K562 (cell line): Measurements from ENCODE around the gene FKBP2. TPM values are rescaled to one million over a fixed set of nuclear protein-coding genes. Genes with fewer than 3 reads are reported as not detected.

Source experiments
- CHD1 ChIP-seq: fragments of 200-600 bp; sonication (generic); IDR thresholded peaks from one replicate; pipeline ENCODE4 v1.6.1; 2012; ENCODE audit warnings: mild to moderate bottlenecking, moderate library complexity, low read length, inconsistent platforms
- DACH1 ChIP-seq: fragments of 450-650 bp; IDR thresholded peaks from 2 replicates; pipeline ENCODE4 v1.6.1; 2018; ENCODE audit not compliant: partially characterized antibody
- EHMT2 ChIP-seq: fragments of 450-650 bp; IDR thresholded peaks from 2 replicates; pipeline ENCODE4 v1.6.1; 2018; ENCODE audit warnings: antibody characterized with exemption
- FIP1L1 ChIP-seq: fragments of 200-400 bp; formaldehyde crosslinking; IDR thresholded peaks from 2 replicates; pipeline ENCODE4 v1.6.1; 2018; ENCODE audit warnings: mild to moderate bottlenecking, low read depth, low read length; ENCODE audit not compliant: poor library complexity, severe bottlenecking
- FOXK1 ChIP-seq: sonication (generic); formaldehyde crosslinking; IDR thresholded peaks from 2 replicates; pipeline ENCODE4 v1.8.0; 2022; ENCODE audit warnings: missing genetic modification reagents, mild to moderate bottlenecking, borderline replicate concordance
- GABPB2 ChIP-seq: fragments of 250-450 bp; sonication (Bioruptor Pico); conservative IDR thresholded peaks from 2 replicates; pipeline ENCODE4 v1.5.1; 2021; ENCODE audit warnings: mild to moderate bottlenecking
- HMG20A ChIP-seq: fragments of 450-650 bp; formaldehyde crosslinking; conservative IDR thresholded peaks from 2 replicates; pipeline ENCODE4 v1.4.0; 2020; ENCODE audit warnings: mild to moderate bottlenecking, mixed read lengths
- ILK ChIP-seq: fragments of 450-650 bp; IDR thresholded peaks from 2 replicates; pipeline ENCODE4 v1.6.1; 2016; ENCODE audit warnings: missing genetic modification characterization, low read depth, mild to moderate bottlenecking, missing compliant biosample characterization, moderate library complexity, borderline replicate concordance
- NR2F6 ChIP-seq: fragments of 450-650 bp; formaldehyde crosslinking; IDR thresholded peaks from 2 replicates; pipeline ENCODE4 v1.4.0; 2020; ENCODE audit warnings: mild to moderate bottlenecking
- POLR2A ChIP-seq: fragments of 450-650 bp; conservative IDR thresholded peaks from 2 replicates; pipeline ENCODE4 v1.6.1; 2016
- POLR2G ChIP-seq: fragments of 200-400 bp; formaldehyde crosslinking; IDR thresholded peaks from 2 replicates; pipeline ENCODE4 v1.6.1; 2017; ENCODE audit warnings: low read depth, mild to moderate bottlenecking, antibody characterized with exemption, low read length, moderate library complexity
- TARDBP ChIP-seq: fragments of 450-650 bp; IDR thresholded peaks from 2 replicates; pipeline ENCODE4 v1.6.1; 2016
- ZNF41 ChIP-seq: fragments of 250-450 bp; sonication (Bioruptor Pico); conservative IDR thresholded peaks from 2 replicates; pipeline ENCODE4 v1.4.0; 2020; ENCODE audit warnings: mild to moderate bottlenecking
- ZNF551 ChIP-seq: fragments of 250-450 bp; sonication (Bioruptor Pico); IDR thresholded peaks from 2 replicates; pipeline ENCODE4 v1.5.0; 2021; ENCODE audit warnings: mild to moderate bottlenecking, moderate library complexity
- polyA plus RNA-seq, 8 experiments: library from polyadenylated mRNA; depleted of rRNA in 4 of 8; stranded (reverse) in 5 of 8; unstranded in 3 of 8; fragments of >200 nt; fragmentation: Nextera tagmentation in 2 of 8; fragmentation: Illumina TruSeq in 1 of 8; extraction: Ambion mirVana in 2 of 8; extraction: Trizol in 1 of 8; gene quantifications; 2 replicates each; pipeline versions ENCODE4 v1.2.1 to v1.2.3, GENCODE V29; 2011 to 2014; ENCODE audit warnings: inconsistent platforms in 1 of 8, missing spikeins in 1 of 8
- total RNA-seq, 7 experiments: library from RNA; depleted of rRNA in 6 of 7; stranded (reverse); fragments of >200 nt in 6 of 7; fragmentation: Illumina TruSeq in 2 of 7; extraction: Trizol in 2 of 7; gene quantifications; 2 replicates each; pipeline versions ENCODE4 v1.2.1 to v1.2.3, GENCODE V29; 2011 to 2021; ENCODE audit warnings: low replicate concordance in 1 of 7
- TF ChIP-seq, protein P1 (sequence below): sonication (generic); formaldehyde crosslinking; IDR thresholded peaks from 2 replicates; pipeline ENCODE4 v1.8.0; 2022; ENCODE audit warnings: mild to moderate bottlenecking, missing genetic modification reagents, borderline replicate concordance
- TF ChIP-seq, protein P2 (sequence below): fragments of 250-450 bp; sonication (Bioruptor Pico); IDR thresholded peaks from 2 replicates; pipeline ENCODE4 v1.8.0; 2022; ENCODE audit warnings: moderate library complexity, mild to moderate bottlenecking, inconsistent platforms
- TF ChIP-seq, protein P3 (sequence below): fragments of 450-650 bp; conservative IDR thresholded peaks from 2 replicates; pipeline ENCODE4 v1.6.1; 2016; ENCODE audit warnings: missing genetic modification characterization, low read depth, mild to moderate bottlenecking, missing compliant biosample characterization, moderate library complexity
- TF ChIP-seq, protein P4 (sequence below): sonication (generic); formaldehyde crosslinking; IDR thresholded peaks from 2 replicates; pipeline ENCODE4 v1.8.0; 2022; ENCODE audit warnings: mild to moderate bottlenecking, missing genetic modification reagents
- TF ChIP-seq, protein P5 (sequence below), 2 experiments: fragments of 450-650 bp; IDR thresholded peaks; 2 replicates each; pipeline ENCODE4 v1.6.1; 2018; ENCODE audit warnings: mild to moderate bottlenecking in 2 of 2, low read depth in 1 of 2; ENCODE audit not compliant: partially characterized antibody in 2 of 2

FKBP2 gene
- total and polyA plus RNA-seq, 9 of the 15 experiments (the other 6 are each of a cell fraction or from before 2014, with no cell fraction given) = 3.5 to 151 (median 58.1) TPM

DNA sequence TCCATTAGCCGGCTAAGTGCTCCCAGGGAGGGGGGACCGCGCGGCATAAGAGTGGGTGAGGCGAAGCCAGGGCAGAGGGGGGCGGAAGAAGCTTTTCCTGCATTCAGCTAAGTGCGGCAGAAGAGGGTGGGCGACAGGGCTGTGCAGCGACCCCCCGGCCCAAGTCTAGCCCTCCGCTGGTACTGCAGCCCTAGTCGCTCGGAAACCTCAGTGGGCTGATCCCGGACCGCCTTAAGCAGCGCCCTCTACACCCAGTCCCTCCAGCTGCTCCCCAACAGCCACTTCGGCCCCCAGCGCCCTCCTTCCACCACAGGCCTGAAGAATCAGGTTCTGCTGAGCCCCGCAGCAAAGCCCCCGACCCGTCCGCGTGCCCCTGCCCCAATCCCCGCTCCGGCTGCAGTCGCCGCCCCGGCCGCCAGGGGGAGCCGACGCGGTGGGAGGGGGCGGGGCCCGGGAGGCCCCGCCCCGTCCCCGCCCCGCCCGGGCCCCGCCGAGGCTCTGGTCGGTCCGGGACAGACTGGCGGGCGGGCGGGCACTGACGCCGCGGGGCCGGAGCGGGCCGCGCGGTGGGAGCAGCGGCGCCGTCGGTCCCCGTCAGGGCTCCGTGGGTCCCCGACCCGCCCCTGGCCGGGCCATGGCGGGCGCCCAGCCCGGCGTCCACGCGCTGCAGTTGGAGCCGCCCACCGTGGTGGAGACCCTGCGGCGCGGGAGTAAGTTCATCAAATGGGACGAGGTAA, 10.3 kb downstream of the FKBP2 start, which contains the start of gene PLCB3 (continued):
- TF ChIP-seq, protein P1, sequence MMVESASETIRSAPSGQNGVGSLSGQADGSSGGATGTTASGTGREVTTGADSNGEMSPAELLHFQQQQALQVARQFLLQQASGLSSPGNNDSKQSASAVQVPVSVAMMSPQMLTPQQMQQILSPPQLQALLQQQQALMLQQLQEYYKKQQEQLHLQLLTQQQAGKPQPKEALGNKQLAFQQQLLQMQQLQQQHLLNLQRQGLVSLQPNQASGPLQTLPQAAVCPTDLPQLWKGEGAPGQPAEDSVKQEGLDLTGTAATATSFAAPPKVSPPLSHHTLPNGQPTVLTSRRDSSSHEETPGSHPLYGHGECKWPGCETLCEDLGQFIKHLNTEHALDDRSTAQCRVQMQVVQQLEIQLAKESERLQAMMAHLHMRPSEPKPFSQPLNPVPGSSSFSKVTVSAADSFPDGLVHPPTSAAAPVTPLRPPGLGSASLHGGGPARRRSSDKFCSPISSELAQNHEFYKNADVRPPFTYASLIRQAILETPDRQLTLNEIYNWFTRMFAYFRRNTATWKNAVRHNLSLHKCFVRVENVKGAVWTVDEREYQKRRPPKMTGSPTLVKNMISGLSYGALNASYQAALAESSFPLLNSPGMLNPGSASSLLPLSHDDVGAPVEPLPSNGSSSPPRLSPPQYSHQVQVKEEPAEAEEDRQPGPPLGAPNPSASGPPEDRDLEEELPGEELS (CRISPR knock-in tag) = no peak
- TF ChIP-seq NR2F6 (CRISPR knock-in tag) = no peak
- TF ChIP-seq POLR2G = peak; percentile 86
- TF ChIP-seq, protein P2, sequence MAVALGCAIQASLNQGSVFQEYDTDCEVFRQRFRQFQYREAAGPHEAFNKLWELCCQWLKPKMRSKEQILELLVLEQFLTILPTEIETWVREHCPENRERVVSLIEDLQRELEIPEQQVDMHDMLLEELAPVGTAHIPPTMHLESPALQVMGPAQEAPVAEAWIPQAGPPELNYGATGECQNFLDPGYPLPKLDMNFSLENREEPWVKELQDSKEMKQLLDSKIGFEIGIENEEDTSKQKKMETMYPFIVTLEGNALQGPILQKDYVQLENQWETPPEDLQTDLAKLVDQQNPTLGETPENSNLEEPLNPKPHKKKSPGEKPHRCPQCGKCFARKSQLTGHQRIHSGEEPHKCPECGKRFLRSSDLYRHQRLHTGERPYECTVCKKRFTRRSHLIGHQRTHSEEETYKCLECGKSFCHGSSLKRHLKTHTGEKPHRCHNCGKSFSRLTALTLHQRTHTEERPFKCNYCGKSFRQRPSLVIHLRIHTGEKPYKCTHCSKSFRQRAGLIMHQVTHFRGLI (CRISPR knock-in tag) = no peak
- TF ChIP-seq, protein P3, sequence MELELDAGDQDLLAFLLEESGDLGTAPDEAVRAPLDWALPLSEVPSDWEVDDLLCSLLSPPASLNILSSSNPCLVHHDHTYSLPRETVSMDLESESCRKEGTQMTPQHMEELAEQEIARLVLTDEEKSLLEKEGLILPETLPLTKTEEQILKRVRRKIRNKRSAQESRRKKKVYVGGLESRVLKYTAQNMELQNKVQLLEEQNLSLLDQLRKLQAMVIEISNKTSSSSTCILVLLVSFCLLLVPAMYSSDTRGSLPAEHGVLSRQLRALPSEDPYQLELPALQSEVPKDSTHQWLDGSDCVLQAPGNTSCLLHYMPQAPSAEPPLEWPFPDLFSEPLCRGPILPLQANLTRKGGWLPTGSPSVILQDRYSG = no peak
- TF ChIP-seq FOXK1 (CRISPR knock-in tag) = no peak
- TF ChIP-seq POLR2A = peak; percentile 62
- TF ChIP-seq, protein P4, sequence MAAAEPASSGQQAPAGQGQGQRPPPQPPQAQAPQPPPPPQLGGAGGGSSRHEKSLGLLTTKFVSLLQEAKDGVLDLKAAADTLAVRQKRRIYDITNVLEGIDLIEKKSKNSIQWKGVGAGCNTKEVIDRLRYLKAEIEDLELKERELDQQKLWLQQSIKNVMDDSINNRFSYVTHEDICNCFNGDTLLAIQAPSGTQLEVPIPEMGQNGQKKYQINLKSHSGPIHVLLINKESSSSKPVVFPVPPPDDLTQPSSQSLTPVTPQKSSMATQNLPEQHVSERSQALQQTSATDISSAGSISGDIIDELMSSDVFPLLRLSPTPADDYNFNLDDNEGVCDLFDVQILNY (CRISPR knock-in tag) = no peak
- peak; percentile 3 for TF ChIP-seq FIP1L1
- TF ChIP-seq ZNF551 (CRISPR knock-in tag) = no peak
- TF ChIP-seq, protein P5, sequence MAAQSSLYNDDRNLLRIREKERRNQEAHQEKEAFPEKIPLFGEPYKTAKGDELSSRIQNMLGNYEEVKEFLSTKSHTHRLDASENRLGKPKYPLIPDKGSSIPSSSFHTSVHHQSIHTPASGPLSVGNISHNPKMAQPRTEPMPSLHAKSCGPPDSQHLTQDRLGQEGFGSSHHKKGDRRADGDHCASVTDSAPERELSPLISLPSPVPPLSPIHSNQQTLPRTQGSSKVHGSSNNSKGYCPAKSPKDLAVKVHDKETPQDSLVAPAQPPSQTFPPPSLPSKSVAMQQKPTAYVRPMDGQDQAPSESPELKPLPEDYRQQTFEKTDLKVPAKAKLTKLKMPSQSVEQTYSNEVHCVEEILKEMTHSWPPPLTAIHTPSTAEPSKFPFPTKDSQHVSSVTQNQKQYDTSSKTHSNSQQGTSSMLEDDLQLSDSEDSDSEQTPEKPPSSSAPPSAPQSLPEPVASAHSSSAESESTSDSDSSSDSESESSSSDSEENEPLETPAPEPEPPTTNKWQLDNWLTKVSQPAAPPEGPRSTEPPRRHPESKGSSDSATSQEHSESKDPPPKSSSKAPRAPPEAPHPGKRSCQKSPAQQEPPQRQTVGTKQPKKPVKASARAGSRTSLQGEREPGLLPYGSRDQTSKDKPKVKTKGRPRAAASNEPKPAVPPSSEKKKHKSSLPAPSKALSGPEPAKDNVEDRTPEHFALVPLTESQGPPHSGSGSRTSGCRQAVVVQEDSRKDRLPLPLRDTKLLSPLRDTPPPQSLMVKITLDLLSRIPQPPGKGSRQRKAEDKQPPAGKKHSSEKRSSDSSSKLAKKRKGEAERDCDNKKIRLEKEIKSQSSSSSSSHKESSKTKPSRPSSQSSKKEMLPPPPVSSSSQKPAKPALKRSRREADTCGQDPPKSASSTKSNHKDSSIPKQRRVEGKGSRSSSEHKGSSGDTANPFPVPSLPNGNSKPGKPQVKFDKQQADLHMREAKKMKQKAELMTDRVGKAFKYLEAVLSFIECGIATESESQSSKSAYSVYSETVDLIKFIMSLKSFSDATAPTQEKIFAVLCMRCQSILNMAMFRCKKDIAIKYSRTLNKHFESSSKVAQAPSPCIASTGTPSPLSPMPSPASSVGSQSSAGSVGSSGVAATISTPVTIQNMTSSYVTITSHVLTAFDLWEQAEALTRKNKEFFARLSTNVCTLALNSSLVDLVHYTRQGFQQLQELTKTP (IDR thresholded peaks at IDR 0.05; ENCODE audit: low read depth in 1 of 2, partially characterized antibody in 2 of 2) = no peak
- TF ChIP-seq ZNF41 (CRISPR knock-in tag) = no peak
- TF ChIP-seq DACH1 = no peak
- TF ChIP-seq HMG20A (CRISPR knock-in tag) = no peak
- TF ChIP-seq TARDBP = no peak
- no peak for TF ChIP-seq ILK (tag)
- no peak for TF ChIP-seq GABPB2 (CRISPR knock-in tag)
- TF ChIP-seq EHMT2 = no peak
- TF ChIP-seq CHD1 = no peak
